Amniotic epithelial cell (primary cell): ENCODE data around the gene C22orf39.

Source experiments
- DNase-seq: peaks from one replicate; pipeline ENCODE4 v3.0.0-alpha.2; 2010; ENCODE audit warnings: low read depth

C22orf39 gene

DNA sequence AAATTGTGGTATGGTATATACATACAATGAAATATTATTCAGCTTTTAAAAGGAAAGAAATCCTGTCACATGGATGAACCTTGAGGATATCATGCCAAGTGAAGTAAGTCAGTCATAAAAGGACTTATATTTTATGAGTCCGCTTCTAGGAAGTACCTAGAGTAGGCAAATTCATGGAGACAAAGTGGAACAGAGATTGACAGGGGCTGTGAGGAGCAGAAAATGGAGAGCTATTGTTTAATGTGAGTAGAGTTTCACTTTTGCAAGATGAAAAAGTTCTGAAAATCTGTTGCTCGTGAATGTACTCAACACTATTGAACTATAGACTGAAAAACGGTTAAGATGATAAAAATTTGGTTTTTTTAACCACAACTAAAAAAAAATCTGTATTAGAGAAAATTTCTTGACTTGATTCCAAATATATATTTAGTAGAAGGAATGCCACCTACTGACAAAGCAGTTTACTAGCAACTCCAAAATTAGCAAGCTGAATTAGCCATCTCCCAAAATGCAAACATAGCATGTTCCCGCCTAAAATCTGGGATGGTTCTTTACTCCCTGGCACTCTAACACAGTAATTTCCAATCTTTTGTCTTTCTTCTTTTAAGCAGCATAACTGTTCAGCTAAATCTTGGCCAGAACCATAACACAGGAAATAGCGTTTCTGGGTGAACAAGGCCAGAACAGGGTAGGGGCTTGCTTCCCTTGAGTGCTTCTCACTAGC, 30.0 kb upstream of the C22orf39 start:
- DNase-seq: no peak

- no peak for DNase-seq
Measured at GRCh38 chr22:19476023-19476422, 28.5 kb upstream of the C22orf39 start.

- no peak for DNase-seq
Measured at GRCh38 chr22:19473578-19473977, 26.1 kb upstream of the C22orf39 start.

GRCh38 chr22:19472233-19472632, 24.7 kb upstream of the C22orf39 start:
- DNase-seq: no peak

DNA sequence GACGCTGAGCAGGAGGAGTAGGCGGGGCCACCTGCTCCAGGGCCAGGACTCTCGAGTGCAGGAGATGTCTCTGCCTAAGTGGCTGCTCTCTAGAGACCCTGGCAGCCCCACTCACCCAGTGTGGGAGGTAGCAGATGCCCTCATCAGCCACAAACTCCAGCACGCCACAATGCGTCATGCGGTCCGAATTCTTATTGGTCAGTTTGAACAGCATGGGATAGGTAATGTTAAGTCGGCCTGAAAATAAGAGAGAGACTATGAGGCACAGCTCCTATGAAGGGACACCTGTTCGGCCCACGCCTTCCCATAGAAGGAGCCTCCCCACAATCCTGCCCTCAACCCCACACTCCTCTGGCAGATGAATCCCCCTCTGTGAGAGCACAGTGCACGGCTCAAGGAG, 24.1 kb upstream of the C22orf39 start:
- no peak for DNase-seq

DNA sequence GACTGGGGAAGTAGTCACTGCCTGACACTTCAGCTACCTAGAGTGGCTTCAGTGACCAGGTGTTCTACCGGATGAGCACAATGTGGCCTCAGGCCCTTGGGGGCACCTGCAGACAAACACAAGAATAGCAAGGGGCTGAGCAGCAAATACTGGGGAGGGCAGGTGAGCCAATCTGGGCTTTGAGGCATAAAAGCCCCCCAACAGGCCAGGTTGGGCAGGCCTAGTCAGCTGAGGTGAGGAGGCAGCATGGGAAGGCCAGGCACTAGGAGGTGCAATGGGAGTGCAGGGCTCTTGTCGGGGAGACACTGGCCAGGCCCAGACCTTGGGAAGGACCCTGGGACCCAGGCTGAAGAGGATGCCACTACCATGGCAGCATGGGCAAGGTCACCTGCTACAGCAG, 22.5 kb upstream of the C22orf39 start:
- no peak for DNase-seq

GRCh38 chr22:19469421-19469820, 21.9 kb upstream of the C22orf39 start:
- no peak for DNase-seq

DNA sequence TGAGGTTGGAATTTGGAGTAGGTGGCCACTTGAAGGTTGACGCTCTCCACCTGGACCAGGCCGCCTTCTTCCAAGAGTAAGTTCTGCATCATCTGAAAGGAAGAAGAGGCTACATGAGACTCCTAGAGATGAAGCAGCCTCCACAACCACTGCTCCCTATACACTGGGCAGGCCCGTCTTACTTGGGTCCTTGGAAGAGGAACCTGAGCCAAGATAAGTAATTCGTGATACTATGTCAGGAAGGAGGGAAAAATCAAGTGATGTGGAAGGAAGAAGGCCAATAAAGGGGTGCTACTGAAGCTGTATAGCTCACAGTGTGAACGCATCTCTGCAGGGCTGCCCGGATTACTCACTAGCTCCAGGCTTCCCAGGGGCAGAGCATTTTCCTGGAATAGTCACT, 20.4 kb upstream of the C22orf39 start:
- no peak for DNase-seq

GRCh38 chr22:19466848-19467752, 19.6 kb upstream of the C22orf39 start:
- no peak for DNase-seq

GRCh38 chr22:19466126-19466716, 18.7 kb upstream of the C22orf39 start:
- DNase-seq: no peak

DNA sequence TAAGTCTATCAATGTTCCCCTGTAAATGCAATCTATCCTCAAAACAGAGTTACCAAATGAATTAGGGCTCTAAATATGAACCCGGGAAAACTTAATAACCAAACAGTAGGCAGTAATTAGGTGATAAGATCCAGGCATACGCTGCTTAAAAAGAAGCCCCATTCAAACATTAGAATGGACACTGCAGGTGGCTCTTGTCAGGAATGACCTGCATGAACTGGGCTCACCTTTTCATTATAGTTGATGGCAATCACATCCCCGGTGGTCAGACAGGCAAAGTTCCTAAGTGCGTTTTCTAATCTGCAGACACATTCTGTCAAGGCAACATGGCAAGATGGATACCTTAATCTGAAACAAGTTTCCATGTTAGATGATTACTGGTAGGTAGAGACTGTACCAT, 17.5 kb upstream of the C22orf39 start:
- DNase-seq: no peak

DNA sequence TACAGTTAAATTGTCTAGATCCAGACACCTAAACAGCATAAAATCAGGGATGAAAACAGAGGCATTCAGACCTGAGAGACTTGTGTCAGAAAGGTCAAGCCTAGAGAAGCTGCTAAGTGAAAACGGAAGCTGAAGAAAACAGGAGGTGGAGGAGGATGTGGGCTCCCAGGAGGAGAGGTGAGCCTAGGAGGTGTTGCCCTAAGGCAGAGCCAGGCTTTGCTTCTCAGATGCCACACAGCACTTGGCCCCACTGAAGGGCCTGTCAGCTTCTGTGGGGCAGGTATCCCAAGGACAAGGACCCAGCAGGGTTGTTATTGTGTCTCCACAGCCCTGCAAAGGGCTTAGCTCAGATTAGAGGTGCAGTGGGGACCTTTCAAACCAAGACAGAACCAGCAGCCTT, 17.0 kb upstream of the C22orf39 start:
- DNase-seq: no peak

DNA sequence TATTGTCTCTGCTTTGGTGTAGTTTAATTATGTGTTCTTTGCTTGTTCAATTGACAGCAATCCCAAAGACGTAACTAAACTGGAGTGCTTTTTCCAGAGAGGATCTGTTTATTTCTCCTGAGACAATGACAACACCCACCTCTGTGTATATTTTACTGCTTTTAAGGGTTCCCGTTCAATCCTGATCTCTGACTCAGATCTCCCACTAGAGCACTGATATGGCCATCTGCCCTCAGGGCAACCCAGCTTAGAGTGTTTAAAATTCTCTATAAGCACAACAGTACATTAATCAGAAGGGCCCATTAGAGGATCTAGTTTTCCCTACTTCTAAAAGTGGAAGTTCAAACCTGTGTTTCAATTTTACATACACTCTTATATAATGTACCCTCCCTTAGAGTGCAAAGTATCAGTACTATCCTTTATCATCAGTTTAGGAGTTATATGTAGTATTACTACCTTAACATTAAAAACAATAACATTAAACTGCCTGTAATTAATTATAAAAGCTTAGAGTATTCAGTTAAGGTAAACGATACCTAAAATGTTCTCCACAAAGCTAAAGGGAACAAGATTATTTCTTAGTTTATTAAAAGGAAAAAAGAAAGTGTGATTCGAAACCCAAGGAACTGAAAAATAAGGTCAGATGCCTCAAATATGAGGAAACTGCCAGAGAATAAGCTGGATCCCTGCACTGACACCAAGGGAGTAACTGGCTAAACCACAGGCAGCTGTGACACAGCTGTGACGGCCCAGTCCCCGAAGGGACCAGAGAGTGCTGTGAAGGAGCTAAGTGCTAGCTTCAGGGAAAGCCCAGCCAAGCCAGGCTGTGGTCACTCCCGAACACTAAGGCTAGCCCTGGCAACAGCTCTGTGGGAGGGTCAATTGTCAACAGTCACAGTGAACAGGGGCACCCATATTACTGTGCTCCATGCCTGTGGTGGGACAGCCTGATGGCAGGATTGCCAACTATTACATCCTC, 16.3 kb upstream of the C22orf39 start:
- DNase-seq: peak; percentile 61

DNA sequence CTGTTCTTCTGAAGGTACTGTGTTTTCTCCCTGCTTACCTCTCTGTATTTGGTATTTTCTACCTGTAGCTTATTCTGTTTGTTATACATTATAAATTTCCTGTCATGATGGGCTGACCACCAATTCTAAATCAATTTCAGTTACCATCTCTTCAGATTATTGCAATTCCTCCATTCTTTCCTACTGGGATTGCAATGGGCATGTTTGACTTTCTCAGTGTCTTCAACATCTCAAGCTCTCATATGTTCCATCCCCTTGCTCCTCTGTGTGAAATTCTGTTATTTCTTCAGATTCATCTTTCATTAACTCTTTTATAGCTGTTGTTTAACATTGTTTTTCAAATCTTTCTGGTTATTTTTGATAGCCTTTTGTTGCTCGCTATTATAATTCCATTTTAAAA, 15.5 kb upstream of the C22orf39 start:
- no peak for DNase-seq

DNA sequence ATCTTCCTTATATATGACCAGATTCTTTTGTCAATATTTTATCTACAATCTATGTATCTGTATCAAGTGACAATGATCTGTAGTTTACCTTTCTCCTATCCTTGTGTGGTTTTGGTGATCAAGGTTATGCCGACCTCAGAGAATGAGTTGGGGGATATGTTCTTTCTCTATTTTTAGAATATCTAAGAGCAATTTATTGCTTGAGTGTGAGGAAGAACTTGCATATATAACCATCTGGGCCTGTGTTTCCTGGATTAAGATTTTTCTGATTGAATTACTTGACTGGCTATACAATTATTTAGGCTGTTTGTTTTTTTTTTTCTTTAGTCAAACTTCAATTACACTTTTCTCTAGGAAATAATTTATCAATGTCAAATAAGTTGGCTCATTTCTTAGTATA, 14.0 kb upstream of the C22orf39 start:
- DNase-seq: no peak

DNA sequence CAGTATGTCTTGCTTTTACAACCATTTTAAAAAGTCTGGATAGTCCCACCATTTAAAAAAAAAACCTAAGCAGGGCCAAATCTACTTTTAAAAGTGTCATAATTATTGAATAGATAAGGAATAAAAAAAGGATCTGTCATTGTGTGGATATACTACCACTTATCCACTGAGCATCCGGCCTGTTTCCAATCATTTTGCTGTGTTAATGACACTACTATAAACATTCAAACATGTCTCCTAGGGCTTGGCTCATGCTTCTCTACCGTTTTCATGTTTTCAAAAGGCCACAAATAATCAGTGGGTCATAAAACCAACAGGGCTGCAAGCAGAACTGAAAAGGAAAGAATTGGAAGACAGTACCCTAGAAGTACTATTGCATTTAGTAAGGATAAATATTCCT, 12.5 kb upstream of the C22orf39 start:
- no peak for DNase-seq

DNA sequence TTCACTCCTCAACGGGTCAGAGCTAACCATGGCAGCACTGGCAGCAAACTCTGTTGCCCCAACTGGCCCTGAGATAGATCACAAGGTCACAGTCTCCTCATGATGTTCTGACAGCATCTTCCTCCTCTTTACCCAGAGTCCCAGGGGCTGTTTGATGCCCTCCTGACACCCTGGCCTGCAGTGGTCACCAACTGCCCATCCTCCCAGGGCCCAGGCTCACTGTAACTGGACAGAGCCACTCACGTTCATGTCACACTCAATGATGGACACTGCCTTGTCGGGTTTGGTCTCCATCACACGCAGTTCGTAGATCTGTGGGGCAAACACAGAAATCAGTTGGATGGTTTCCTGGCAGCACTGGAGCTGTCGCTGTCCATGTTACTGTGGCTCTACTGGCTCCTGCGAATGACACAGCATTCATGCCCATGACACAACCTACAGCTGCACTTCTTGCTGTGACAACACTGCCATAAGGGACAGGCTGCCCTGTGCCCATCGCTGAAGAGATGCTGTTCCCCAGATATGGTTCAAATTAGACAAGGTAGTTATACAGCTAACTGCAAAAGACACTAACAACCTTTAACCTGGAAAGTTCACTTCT, 10.4 kb upstream of the C22orf39 start:
- DNase-seq: no peak

GRCh38 chr22:19456541-19456940, 9.0 kb upstream of the C22orf39 start:
- no peak for DNase-seq

DNA sequence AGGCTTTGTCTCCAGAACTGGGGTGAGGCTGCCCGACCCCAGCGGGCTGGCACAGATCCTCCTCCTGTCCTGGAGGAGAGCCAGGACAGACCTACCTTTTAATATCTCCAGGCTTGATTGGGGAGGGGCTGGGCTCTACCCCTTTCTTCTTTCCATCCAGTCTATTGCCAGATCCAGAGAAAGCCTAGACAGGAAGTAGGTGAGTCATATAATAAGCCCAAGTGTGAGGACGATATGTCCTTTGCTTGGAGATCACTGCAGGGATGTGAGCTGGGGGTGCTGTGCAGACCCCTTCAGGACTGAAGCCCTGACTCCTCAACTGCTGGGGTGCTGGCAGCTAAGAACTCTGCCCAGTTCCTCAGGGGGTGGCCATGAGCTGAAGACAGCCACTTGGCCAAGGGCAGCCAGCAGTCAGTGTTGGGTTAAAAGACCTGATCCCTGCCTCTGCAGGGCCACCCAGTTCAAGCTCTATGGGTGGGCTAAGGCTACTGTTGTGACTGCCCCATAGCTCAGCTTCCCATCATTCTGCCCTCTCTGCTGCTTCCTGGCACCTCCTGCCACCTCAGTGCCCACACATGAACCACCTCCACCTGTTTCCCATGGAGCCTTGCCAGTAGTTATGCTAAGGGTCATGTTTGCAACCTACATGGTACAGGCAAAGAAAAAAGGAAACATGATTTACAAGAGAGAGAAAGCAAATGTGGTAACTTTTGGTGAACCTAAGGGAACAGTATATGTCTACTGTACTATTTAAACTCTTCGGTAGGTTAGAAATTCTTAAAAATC, 8.3 kb upstream of the C22orf39 start:
- DNase-seq: no peak

- no peak for DNase-seq
Measured at GRCh38 chr22:19455033-19455432, 7.5 kb upstream of the C22orf39 start.

GRCh38 chr22:19454156-19454555, 6.6 kb upstream of the C22orf39 start:
- no peak for DNase-seq
